Psoas muscle (tissue), 8 donors: Measurements from ENCODE around the gene HOXC12. TPM values are rescaled to one million over a fixed set of nuclear protein-coding genes. Genes with fewer than 3 reads are reported as not detected.

Source experiments
- ATAC-seq, 4 donors: fragments of 200-7000 bp; cut with Tn5 transposase; one replicate each; pipeline ENCODE4 v1.9.1; 2020; ENCODE audit warnings: moderate library complexity in 3 of 4, mild to moderate bottlenecking in 2 of 4
- DNase-seq, 2 donors: peaks; one replicate each; pipeline ENCODE4 v3.0.0-alpha.2; 2020
- H3K27ac ChIP-seq: fragments of 200-600 bp; one replicate; pipeline ENCODE4 v1.8.0; 2022
- H3K27me3 ChIP-seq, 3 donors: fragments of 200-600 bp in 1 of 3; one replicate each; pipeline versions ENCODE4 v1.6.1 to v1.8.0; 2013 to 2022; ENCODE audit warnings: low read length in 2 of 3, mild to moderate bottlenecking in 2 of 3, moderate library complexity in 1 of 3; ENCODE audit not compliant: insufficient read depth in 3 of 3
- H3K36me3 ChIP-seq, 2 donors: fragments of 200-600 bp in 1 of 2; one replicate each; pipeline versions ENCODE4 v1.6.1 to v1.8.0; 2013 to 2022; ENCODE audit warnings: low read depth in 1 of 2, mild to moderate bottlenecking in 1 of 2, moderate library complexity in 1 of 2; ENCODE audit not compliant: insufficient read depth in 1 of 2
- H3K4me1 ChIP-seq: fragments of 200-600 bp; one replicate; pipeline ENCODE4 v1.8.0; 2022
- H3K4me3 ChIP-seq: fragments of 200-600 bp; one replicate; pipeline ENCODE4 v1.8.0; 2022; ENCODE audit warnings: mild to moderate bottlenecking
- H3K9me3 ChIP-seq: fragments of 200-600 bp; one replicate; pipeline ENCODE4 v1.8.0; 2022
- CTCF ChIP-seq: fragments of 200-600 bp; IDR thresholded peaks from one replicate; pipeline ENCODE4 v1.8.0; 2022; ENCODE audit warnings: antibody characterized with exemption
- WGBS, 3 donors: extraction: QIAGEN DNeasy Blood & Tissue Kit; methylation state at CpG; one replicate each; pipeline versions ENCODE4 v1.1.6 to v1.1.7; 2013; 5-methylcytosine and 5-hydroxymethylcytosine counted together
- intact Hi-C, 2 donors: fragments of 100-400 bp; cut with DNase I; formaldehyde crosslinking; loops; one replicate each; pipeline versions ENCODE4 v1.11.0 to v1.14.2; 2022
- polyA plus RNA-seq, 3 donors: library from polyadenylated mRNA; stranded (reverse); fragments of 200-250 nt; gene quantifications; one replicate each; pipeline ENCODE4 v1.2.3, GENCODE V29; 2013
- total RNA-seq, 4 donors: library from RNA; stranded (reverse); fragmentation: NEBNext Ultra II Directional in 2 of 4; extraction: Animal tissue kit (Norgen Biotek cat#: 25700) in 2 of 4; gene quantifications; one replicate each; pipeline versions ENCODE4 v1.2.1 to v1.2.4, GENCODE V29; 2021 to 2023
- donor health status: healthy with polysubstance abuse.
- donor health status: DM: no; HTN: no; CAD: no; lungs with moderate emphysema.
- donor health status: Bipolar disorder and iron deficiency.
- donor health status: healthy.
- donor health status: DM: yes; HTN: yes; CAD: no.
- donor health status: DM: no; HTN: no; CAD: no.
- donor health status: DM: no; HTN: no; CAD: no.
- donor health status: DM: yes; HTN: yes; CAD: no.

HOXC12 gene
- total and polyA plus RNA-seq, 7 donors, result under 0.01 to 0.01 TPM; not detected in 5

DNA sequence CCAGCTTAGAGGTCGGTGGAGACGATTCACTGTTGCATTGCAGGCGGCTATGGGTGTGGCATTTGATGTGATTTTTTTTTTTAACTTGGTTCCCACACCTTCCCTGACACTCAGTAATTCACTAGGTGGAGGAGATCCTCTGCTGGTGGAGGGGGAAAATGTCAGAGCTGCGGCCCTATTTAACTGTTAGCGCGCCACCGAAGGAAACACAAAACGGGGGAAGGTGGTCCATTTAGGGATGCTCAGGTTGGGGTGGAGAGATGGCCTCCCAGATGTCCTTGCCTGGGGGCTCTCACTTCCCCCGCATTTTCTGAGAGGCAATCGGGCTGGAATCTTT lies 4.3 kb upstream of the HOXC12 start:
- H3K27ac ChIP-seq, result no peak overlapping the region
- H3K4me3 ChIP-seq, result no peak overlapping the region
- H3K36me3 ChIP-seq, result no peaks in the 10 kb centered on the region
- DNase-seq, result no peak
- intact Hi-C loops, result loop anchor here in 1 of 2 donors (10.0 kb wide), 1 partner anchor 166 kb away; no protein-coding TSS in a partner anchor
- peaks cover 0 to 96% (median 57%) of the 10 kb centered on the region in 3 donors for H3K27me3 ChIP-seq
- H3K9me3 ChIP-seq, result no peaks in the 10 kb centered on the region
- no peaks in the 10 kb centered on the region for H3K4me1 ChIP-seq
- WGBS, 3 donors, result 15 to 24% (median 22%) methylated on average over 10 of the region's 10 CpGs
- ATAC-seq, result no peak
- TF ChIP-seq CTCF, result no peak

DNA sequence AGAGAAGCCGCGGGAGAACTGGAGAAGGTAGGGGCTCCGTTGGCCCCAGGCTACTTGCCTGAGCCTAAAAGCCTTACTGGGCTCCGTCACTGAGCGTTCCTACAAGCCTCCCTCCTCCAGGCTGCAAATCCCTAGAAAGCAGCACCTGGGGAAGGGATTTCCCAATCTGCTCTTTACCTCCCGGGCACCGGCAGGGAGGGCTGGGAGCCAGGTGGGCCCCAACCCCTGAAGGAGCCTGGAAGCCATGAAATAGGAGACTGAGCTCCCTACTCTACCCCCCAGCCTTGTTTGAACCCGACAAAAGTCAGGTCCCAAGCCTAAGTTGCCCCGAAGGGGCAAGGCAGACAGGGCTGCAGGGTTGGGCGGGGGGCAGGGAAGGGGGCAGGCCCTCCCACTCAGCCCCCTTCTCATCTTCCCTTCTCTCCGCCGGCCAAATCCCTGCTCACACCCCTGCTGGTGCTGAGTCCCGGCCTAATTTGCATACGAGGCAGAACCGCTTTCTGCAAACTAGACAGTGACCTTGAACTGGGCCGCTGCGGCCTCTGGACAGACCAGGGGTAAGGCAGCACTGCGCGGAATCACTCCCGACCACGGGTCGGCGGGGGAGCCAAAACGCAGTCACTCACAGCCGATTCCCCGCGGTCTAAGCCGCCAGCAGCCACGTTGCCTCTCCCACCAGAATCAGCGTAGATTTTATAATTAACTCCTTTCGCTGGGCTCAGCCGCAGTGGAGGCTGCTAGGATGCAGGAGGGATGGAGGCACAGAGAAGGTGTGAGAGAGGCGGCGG lies 3.7 kb upstream of the HOXC12 start:
- peaks cover 0 to 96% (median 56%) of the 10 kb centered on the region in 3 donors for H3K27me3 ChIP-seq
- DNase-seq (peak in 1 of 2 donors; percentile 51), ATAC-seq (peak in 1 of 4 donors; percentile 35)
- H3K36me3 ChIP-seq, result no peaks in the 10 kb centered on the region
- no peak for TF ChIP-seq CTCF
- H3K4me1 ChIP-seq, result no peaks in the 10 kb centered on the region
- no peak overlapping the region for H3K4me3 ChIP-seq
- WGBS, 3 donors, result 12 to 17% (median 16%) methylated on average over 34 of the region's 34 CpGs
- no peaks in the 10 kb centered on the region for H3K9me3 ChIP-seq
- intact Hi-C loops, result loop anchor here in 1 of 2 donors (10.0 kb wide), 1 partner anchor 166 kb away; no protein-coding TSS in a partner anchor
- no peak overlapping the region for H3K27ac ChIP-seq

- Histone ChIP-seq H3K36me3 (no peaks in the 10 kb centered on the region), H3K9me3 (no peaks in the 10 kb centered on the region), H3K27ac (no peak overlapping the region), H3K4me3 (no peak overlapping the region), H3K4me1 (no peaks in the 10 kb centered on the region), H3K27me3 (peaks cover 0 to 96% (median 61%) of the 10 kb centered on the region in 3 donors)
- intact Hi-C loops, result loop anchor here in 1 of 2 donors (10.0 kb wide), 1 partner anchor 167 kb away; no protein-coding TSS in a partner anchor
- ATAC-seq, result no peak
- no peak for TF ChIP-seq CTCF
- WGBS, 3 donors, result 15 to 21% (median 16%) methylated on average over 47 of the region's 47 CpGs
- DNase-seq, result peak in 1 of 2 donors; percentile 54
Measured at GRCh38 chr12:53951577-53952334, 2.9 kb upstream of the HOXC12 start.

DNA sequence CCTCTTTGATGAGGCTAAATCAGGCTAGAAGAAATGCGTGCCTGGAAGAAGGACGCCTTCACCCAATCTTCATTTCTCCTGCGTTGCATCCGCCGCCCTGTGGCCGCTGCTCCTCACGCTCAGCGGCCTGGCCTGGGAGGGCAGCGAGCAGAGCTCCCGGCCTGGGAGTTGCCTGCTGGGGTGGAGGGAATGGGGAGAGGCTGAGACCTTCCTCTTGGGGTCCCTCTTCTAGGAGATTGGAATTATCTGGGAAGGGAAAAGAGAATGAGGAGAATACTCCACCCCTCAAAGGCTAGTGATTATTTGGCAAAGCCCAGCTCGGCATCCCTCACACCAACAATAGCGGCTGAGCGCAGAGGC lies 2.4 kb upstream of the HOXC12 start:
- Histone ChIP-seq H3K27me3 (peaks cover 0 to 98% (median 64%) of the 10 kb centered on the region in 3 donors), H3K36me3 (no peaks in the 10 kb centered on the region), H3K4me1 (no peaks in the 10 kb centered on the region), H3K9me3 (no peaks in the 10 kb centered on the region), H3K27ac (no peak overlapping the region), H3K4me3 (no peak overlapping the region)
- ATAC-seq, result no peak
- no peak for DNase-seq
- intact Hi-C loops, result loop anchor here in 1 of 2 donors (10.0 kb wide), 1 partner anchor 168 kb away; no protein-coding TSS in a partner anchor
- TF ChIP-seq CTCF, result no peak
- 51 to 73% (median 64%) methylated on average over 13 of the region's 13 CpGs for WGBS, 3 donors
